HEK293T (cell line): ENCODE results near the gene TNS3.
"Not testable (repeated sequence)": the region's sequence is repeated elsewhere in the genome, so short reads cannot be mapped to it uniquely, and the experiment has no call there.

Experiments
- CTCF ChIA-PET: fragments of 350-600 bp; formaldehyde crosslinking; extraction: SDS; loops from one replicate; lab custom pipeline; 2021; ENCODE audit warnings: antibody characterized with exemption, inconsistent platforms; lab: Yijun Ruan, JAX
- POLR2A ChIA-PET: fragments of 350-600 bp; formaldehyde crosslinking; extraction: SDS; loops from one replicate; lab custom pipeline; 2020; ENCODE audit warnings: antibody characterized with exemption, inconsistent platforms; lab: Yijun Ruan, JAX
- DNase-seq: peaks from one replicate; pipeline ENCODE4 v3.0.0; 2012; ENCODE audit warnings: mixed read lengths; ENCODE audit errors: extremely low spot score
- ARNT ChIP-seq: fragments of 450-650 bp; IDR thresholded peaks from 2 replicates; pipeline ENCODE4 v1.6.1; 2017; ENCODE audit warnings: mild to moderate bottlenecking
- BHLHE40 ChIP-seq: fragments of 450-650 bp; IDR thresholded peaks from 2 replicates; pipeline ENCODE4 v1.6.1; 2016; ENCODE audit warnings: mild to moderate bottlenecking, moderate library complexity, borderline replicate concordance
- CTBP1 ChIP-seq: fragments of 450-650 bp; IDR thresholded peaks from 2 replicates; pipeline ENCODE4 v1.6.1; 2016; ENCODE audit warnings: borderline replicate concordance
- ELF4 ChIP-seq: fragments of 450-650 bp; IDR thresholded peaks from 2 replicates; pipeline ENCODE4 v1.6.1; 2017; ENCODE audit warnings: antibody characterized with exemption
- FOXA1 ChIP-seq: fragments of 450-650 bp; IDR thresholded peaks from 2 replicates; pipeline ENCODE4 v1.6.1; 2016; ENCODE audit warnings: mild to moderate bottlenecking
- FOXK2 ChIP-seq: fragments of 450-650 bp; IDR thresholded peaks from 2 replicates; pipeline ENCODE4 v1.6.1; 2016; ENCODE audit warnings: mild to moderate bottlenecking
- FOXM1 ChIP-seq: fragments of 450-650 bp; IDR thresholded peaks from 2 replicates; pipeline ENCODE4 v1.6.1; 2017; ENCODE audit warnings: mild to moderate bottlenecking, borderline replicate concordance
- HDGF ChIP-seq: fragments of 450-650 bp; IDR thresholded peaks from 2 replicates; pipeline ENCODE4 v1.6.1; 2017; ENCODE audit warnings: antibody characterized with exemption, borderline replicate concordance
- L3MBTL2 ChIP-seq: fragments of 450-650 bp; conservative IDR thresholded peaks from 2 replicates; pipeline ENCODE4 v1.6.1; 2016; ENCODE audit warnings: mild to moderate bottlenecking
- LEF1 ChIP-seq: fragments of 450-650 bp; IDR thresholded peaks from 2 replicates; pipeline ENCODE4 v1.6.1; 2017; ENCODE audit warnings: mild to moderate bottlenecking, borderline replicate concordance
- NFRKB ChIP-seq: fragments of 450-650 bp; IDR thresholded peaks from 2 replicates; pipeline ENCODE4 v1.6.1; 2016; ENCODE audit warnings: mild to moderate bottlenecking, moderate library complexity
- PKNOX1 ChIP-seq: fragments of 450-650 bp; IDR thresholded peaks from 2 replicates; pipeline ENCODE4 v1.6.1; 2016
- SP1 ChIP-seq: fragments of 450-650 bp; IDR thresholded peaks from 2 replicates; pipeline ENCODE4 v1.6.1; 2017
- SUZ12 ChIP-seq: fragments of 450-650 bp; IDR thresholded peaks from 2 replicates; pipeline ENCODE4 v1.6.1; 2016; ENCODE audit warnings: mild to moderate bottlenecking
- TARDBP ChIP-seq: fragments of 450-650 bp; IDR thresholded peaks from 2 replicates; pipeline ENCODE4 v1.6.1; 2016
- ZNF384 ChIP-seq: fragments of 450-650 bp; IDR thresholded peaks from 2 replicates; pipeline ENCODE4 v1.6.1; 2016

Gene TNS3

GRCh38 chr7:47614450-47614849 lies 32.5 kb upstream of the TNS3 start:
- TF ChIP-seq SP1 (no peak), ELF4 (no peak), ZNF384 (no peak), PKNOX1 (no peak), L3MBTL2 (no peak), ARNT (no peak), HDGF (no peak), CTBP1 (no peak), FOXK2 (no peak), TARDBP (no peak)
- POLR2A ChIA-PET: no interaction called here
- CTCF ChIA-PET: no interaction called here
- DNase-seq: no peak

GRCh38 chr7:47611045-47611511 lies 29.2 kb upstream of the TNS3 start:
- ChIA-PET POLR2A (no interaction called here), CTCF (no interaction called here)
- TF ChIP-seq PKNOX1 (no peak), FOXM1 (no peak), LEF1 (no peak), FOXK2 (no peak), TARDBP (no peak), L3MBTL2 (no peak), ZNF384 (no peak), ARNT (no peak), ELF4 (no peak), CTBP1 (no peak), SUZ12 (no peak), NFRKB (no peak), FOXA1 (no peak), SP1 (no peak), HDGF (no peak), BHLHE40 (no peak)
- no peak for DNase-seq

- ChIA-PET POLR2A (no interaction called here), CTCF (no interaction called here)
- DNase-seq: no peak
- TF ChIP-seq HDGF: no peak
- TF ChIP-seq LEF1: no peak
- no peak for TF ChIP-seq NFRKB
- TF ChIP-seq SUZ12: no peak
- TF ChIP-seq BHLHE40: no peak
- no peak for TF ChIP-seq L3MBTL2
- no peak for TF ChIP-seq PKNOX1
- TF ChIP-seq FOXM1: no peak
- TF ChIP-seq ELF4: no peak
- TF ChIP-seq SP1: no peak
- TF ChIP-seq TARDBP: no peak
- TF ChIP-seq ZNF384: no peak
- no peak for TF ChIP-seq CTBP1
- TF ChIP-seq FOXK2: no peak
- TF ChIP-seq FOXA1: no peak
- TF ChIP-seq ARNT: no peak
Measured at GRCh38 chr7:47610506-47611044, 28.7 kb upstream of the TNS3 start.

- CTCF ChIA-PET: no interaction called here
Measured at GRCh38 chr7:47609803-47610452, 28.0 kb upstream of the TNS3 start.

GRCh38 chr7:47606593-47607046 lies 24.7 kb upstream of the TNS3 start:
- CTCF ChIA-PET, DNase-seq, POLR2A ChIA-PET: not testable (repeated sequence)

More at GRCh38 chr7:47609803-47610452, 28.0 kb upstream of the TNS3 start:
- POLR2A ChIA-PET: no interaction called here
- no peak for DNase-seq
- no peak for TF ChIP-seq ZNF384
- TF ChIP-seq BHLHE40: no peak
- TF ChIP-seq ELF4: no peak
- TF ChIP-seq HDGF: no peak
- TF ChIP-seq FOXM1: no peak
- no peak for TF ChIP-seq FOXK2
- TF ChIP-seq NFRKB: no peak
- TF ChIP-seq SP1: no peak
- no peak for TF ChIP-seq CTBP1
- TF ChIP-seq PKNOX1: no peak
- no peak for TF ChIP-seq SUZ12
- TF ChIP-seq ARNT: no peak
- no peak for TF ChIP-seq L3MBTL2
- no peak for TF ChIP-seq LEF1
- no peak for TF ChIP-seq TARDBP
- TF ChIP-seq FOXA1: no peak
